Memory B cell (primary cell): ENCODE results near the gene MON1A.

Source experiments
- ATAC-seq: fragments of 150-1000 bp; cut with Tn5 transposase; 2 replicates; pipeline ENCODE4 v1.10.0; 2021; ENCODE audit warnings: low read depth, mild to moderate bottlenecking, moderate library complexity
- DNase-seq, 2 donors: peaks; one replicate each; pipeline ENCODE4 v3.0.0; 2022; ENCODE audit warnings: low spot score in 2 of 2
- H3K27ac Mint-ChIP-seq: one replicate; pipeline ENCODE4 v1.8.0; 2022; ENCODE audit warnings: mild to moderate bottlenecking, moderate library complexity, mixed read lengths
- H3K27me3 Mint-ChIP-seq: one replicate; pipeline ENCODE4 v1.8.0; 2022; ENCODE audit warnings: mixed read lengths
- H3K36me3 Mint-ChIP-seq: one replicate; pipeline ENCODE4 v1.8.0; 2022; ENCODE audit warnings: mild to moderate bottlenecking, mixed read lengths
- H3K4me1 Mint-ChIP-seq: one replicate; pipeline ENCODE4 v1.8.0; 2022; ENCODE audit warnings: mixed read lengths
- H3K4me3 Mint-ChIP-seq: one replicate; pipeline ENCODE4 v1.8.0; 2022; ENCODE audit warnings: mild to moderate bottlenecking, moderate library complexity, mixed read lengths
- H3K9me3 Mint-ChIP-seq: one replicate; pipeline ENCODE4 v1.8.0; 2022; ENCODE audit warnings: mixed read lengths

MON1A gene

GRCh38 chr3:49867400-49867799, 62.2 kb downstream of the MON1A start:
- H3K9me3 Mint-ChIP-seq, result no peaks in the 10 kb centered on the region
- peaks cover 3% of the 10 kb centered on the region for H3K4me1 Mint-ChIP-seq
- no peak overlapping the region for H3K4me3 Mint-ChIP-seq
- ATAC-seq (no peak), DNase-seq (no peak)
- H3K27ac Mint-ChIP-seq, result no peak overlapping the region
- H3K27me3 Mint-ChIP-seq, result peaks cover 24% of the 10 kb centered on the region
- H3K36me3 Mint-ChIP-seq, result no peaks in the 10 kb centered on the region

GRCh38 chr3:49865198-49865784, 64.3 kb downstream of the MON1A start:
- H3K4me1 Mint-ChIP-seq, result peaks cover 3% of the 10 kb centered on the region
- H3K36me3 Mint-ChIP-seq, result no peaks in the 10 kb centered on the region
- ATAC-seq (no peak), DNase-seq (no peak)
- H3K27ac Mint-ChIP-seq, result no peak overlapping the region
- no peaks in the 10 kb centered on the region for H3K9me3 Mint-ChIP-seq
- no peak overlapping the region for H3K4me3 Mint-ChIP-seq
- H3K27me3 Mint-ChIP-seq, result peaks cover 19% of the 10 kb centered on the region

- Mint-ChIP-seq H3K4me1 (peaks cover 3% of the 10 kb centered on the region), H3K27me3 (peaks cover 18% of the 10 kb centered on the region), H3K27ac (no peak overlapping the region), H3K9me3 (no peaks in the 10 kb centered on the region), H3K36me3 (no peaks in the 10 kb centered on the region), H3K4me3 (no peak overlapping the region)
- DNase-seq, result no peak
- no peak for ATAC-seq
Measured at GRCh38 chr3:49864505-49864904, 65.1 kb downstream of the MON1A start.

- H3K9me3 Mint-ChIP-seq, result no peaks in the 10 kb centered on the region
- no peak overlapping the region for H3K27ac Mint-ChIP-seq
- DNase-seq, result no peak
- no peaks in the 10 kb centered on the region for H3K36me3 Mint-ChIP-seq
- H3K4me1 Mint-ChIP-seq, result peaks cover 12% of the 10 kb centered on the region
- no peak for ATAC-seq
- H3K4me3 Mint-ChIP-seq, result no peak overlapping the region
- H3K27me3 Mint-ChIP-seq, result peaks cover 6% of the 10 kb centered on the region
Measured at GRCh38 chr3:49859576-49860305, 69.9 kb downstream of the MON1A start.
